ENCODE measurements around the gene SORCS1.

DNA sequence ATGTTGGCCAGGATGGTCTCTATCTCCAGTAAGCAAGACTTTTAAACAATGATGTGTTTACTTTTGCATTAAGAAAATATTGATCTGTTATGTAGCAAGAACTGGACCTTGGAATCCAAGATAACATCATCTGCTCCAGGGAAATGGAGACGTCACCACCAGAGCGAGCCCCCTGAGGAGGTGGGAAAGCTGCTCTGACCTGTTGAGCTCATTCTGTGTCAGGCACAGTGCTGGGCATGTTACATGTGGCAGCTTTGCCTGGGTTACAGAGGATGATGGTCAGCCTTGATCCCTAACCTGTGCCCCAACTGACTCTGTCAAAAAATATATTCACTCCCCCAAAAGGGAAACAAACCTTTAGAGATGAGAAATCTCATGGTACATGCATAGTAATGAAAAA lies 436.3 kb downstream of the SORCS1 start:
- TF ChIP-seq CTCF (IDR thresholded peaks at IDR 0.05) (no peak), POLR2A (IDR thresholded peaks at IDR 0.05) (no peak)

Data from thyroid gland (tissue), 4 donors.